Fibroblast of the aortic adventitia (primary cell): ENCODE data around the gene CREB5. TPM values are rescaled to one million over a fixed set of nuclear protein-coding genes. Genes with fewer than 3 reads are reported as not detected.

Experiments used
- DNase-seq: peaks from one replicate; pipeline ENCODE4 v3.0.0-alpha.2; 2010; ENCODE audit warnings: low read depth
- H3K4me3 ChIP-seq: 2 replicates; pipeline ENCODE4 v1.5.1; 2011; ENCODE audit warnings: low read depth, mild to moderate bottlenecking, control low read depth, low read length, moderate library complexity
- CTCF ChIP-seq: IDR thresholded peaks from 2 replicates; pipeline ENCODE4 v1.5.1; 2011; ENCODE audit warnings: mild to moderate bottlenecking, low read length, control low read depth, inconsistent platforms; ENCODE audit not compliant: insufficient read depth
- total RNA-seq: library from RNA; depleted of rRNA; stranded (reverse); fragments of >200 nt; gene quantifications from 2 replicates; pipeline ENCODE4 v1.2.3, GENCODE V29; 2012; ENCODE audit warnings: low replicate concordance

Gene CREB5
- total RNA-seq, 1 donor, result 5.2 TPM

GRCh38 chr7:28442540-28443420, 30.5 kb downstream of the CREB5 start:
- no peak overlapping the region for H3K4me3 ChIP-seq
- no peak for DNase-seq
- TF ChIP-seq CTCF, result no peak

- no peak overlapping the region for H3K4me3 ChIP-seq
- TF ChIP-seq CTCF, result no peak
- DNase-seq, result no peak
These were observed 33.8 kb downstream of the CREB5 start for GRCh38 chr7:28446131-28446530.

- no peak for TF ChIP-seq CTCF
- H3K4me3 ChIP-seq, result no peak overlapping the region
- no peak for DNase-seq
These were observed 34.8 kb downstream of the CREB5 start for GRCh38 chr7:28447071-28447470.

- DNase-seq, result no peak
- H3K4me3 ChIP-seq, result no peak overlapping the region
These were observed 36.4 kb downstream of the CREB5 start for GRCh38 chr7:28448708-28449107.

GRCh38 chr7:28452681-28453080, 40.4 kb downstream of the CREB5 start:
- no peak for TF ChIP-seq CTCF
- no peak overlapping the region for H3K4me3 ChIP-seq
- DNase-seq, result no peak

More at GRCh38 chr7:28448708-28449107, 36.4 kb downstream of the CREB5 start:
- no peak for TF ChIP-seq CTCF

- DNase-seq, result no peak
- TF ChIP-seq CTCF, result no peak
- no peak overlapping the region for H3K4me3 ChIP-seq
These were observed 43.2 kb downstream of the CREB5 start for GRCh38 chr7:28455486-28455885.
